ENCODE results near the gene LRRIQ4.

GRCh38 chr3:169813757-169814517 is 1.3 kb downstream of the LRRIQ4 start:
- TF ChIP-seq TAF1 (IDR thresholded peaks at IDR 0.05; ENCODE audit: borderline replicate concordance, insufficient read depth, low read length) (no peak), FOXP2 (optimal IDR thresholded peaks at IDR 0.05; ENCODE audit: borderline replicate concordance, extremely low read depth, extremely low read length, insufficient read depth) (no peak), SIN3A (IDR thresholded peaks at IDR 0.05; ENCODE audit: borderline replicate concordance, insufficient read depth, low read length) (no peak), REST (IDR thresholded peaks at IDR 0.05; ENCODE audit: insufficient read depth in 1 of 2, low read depth in 2 of 2, low read length in 2 of 2) (no peak), POLR2AphosphoS5 (IDR thresholded peaks at IDR 0.05; ENCODE audit: low read depth, low read length) (no peak)

Data from PFSK-1 (cell line).